ENCODE measurements around the gene SLC16A7.

GRCh38 chr12:59723520-59723919, 127.7 kb downstream of the SLC16A7 start:
- TF ChIP-seq CTCF (IDR thresholded peaks at IDR 0.05; ENCODE audit: poor library complexity, severe bottlenecking) (no peak), MXI1 (conservative IDR thresholded peaks at IDR 0.05; ENCODE audit: poor library complexity, severe bottlenecking) (no peak), SMC3 (conservative IDR thresholded peaks at IDR 0.05; ENCODE audit: poor library complexity) (no peak), REST (IDR thresholded peaks at IDR 0.05; ENCODE audit: borderline replicate concordance) (no peak), EZH2 (IDR thresholded peaks at IDR 0.05; ENCODE audit: borderline replicate concordance, insufficient read depth, low read length, poor library complexity, severe bottlenecking) (no peak)
